ENCODE measurements around the gene UCP3. TPM values are rescaled to one million over a fixed set of nuclear protein-coding genes. Genes with fewer than 3 reads are reported as not detected.

UCP3 gene
- total and polyA plus RNA-seq, 4 donors: 1.0 to 2.8 (median 1.8) TPM

- H3K27me3 ChIP-seq (ENCODE audit: control insufficient read depth in 3 of 3, insufficient read depth in 3 of 3, low read length in 2 of 3): no peaks in the 10 kb centered on the region
- DNase-seq (no peak), ATAC-seq (ENCODE audit: insufficient read depth, low FRiP score) (no peak)
- peaks cover 0 to 3% (median 0%) of the 10 kb centered on the region in 5 donors for H3K4me1 ChIP-seq (ENCODE audit: control insufficient read depth in 5 of 5, insufficient read depth in 5 of 5, low read length in 5 of 5)
- H3K4me3 ChIP-seq: no peak overlapping the region
- 78 to 83% methylated on average over 8 of the region's 8 CpGs for WGBS, 2 donors
- no peak for TF ChIP-seq CTCF (IDR thresholded peaks at IDR 0.05; ENCODE audit: control extremely low read depth, extremely low read depth)
- H3K36me3 ChIP-seq (ENCODE audit: control insufficient read depth in 4 of 4, insufficient read depth in 4 of 4, low read length in 4 of 4): no peaks in the 10 kb centered on the region
- H3K9me3 ChIP-seq (ENCODE audit: control insufficient read depth in 4 of 4, insufficient read depth in 3 of 4, low read length in 3 of 4): no peaks in the 10 kb centered on the region
- no peak overlapping the region for H3K27ac ChIP-seq (ENCODE audit: low read depth in 1 of 2, low read length in 1 of 2)
- H3K9ac ChIP-seq (ENCODE audit: insufficient read depth in 1 of 2, low read length in 2 of 2): no peak overlapping the region
Measured at GRCh38 chr11:73963861-73964260, 45.0 kb downstream of the UCP3 start.

- Histone ChIP-seq H3K27me3 (ENCODE audit: control insufficient read depth in 3 of 3, insufficient read depth in 3 of 3, low read length in 2 of 3) (peaks cover 0 to 4% (median 3%) of the 10 kb centered on the region in 3 donors), H3K4me3 (no peak overlapping the region), H3K9me3 (ENCODE audit: control insufficient read depth in 4 of 4, insufficient read depth in 3 of 4, low read length in 3 of 4) (no peaks in the 10 kb centered on the region), H3K27ac (ENCODE audit: low read depth in 1 of 2, low read length in 1 of 2) (no peak overlapping the region), H3K4me1 (ENCODE audit: control insufficient read depth in 5 of 5, insufficient read depth in 5 of 5, low read length in 5 of 5) (peaks cover 0 to 3% (median 0%) of the 10 kb centered on the region in 5 donors), H3K9ac (ENCODE audit: insufficient read depth in 1 of 2, low read length in 2 of 2) (no peak overlapping the region), H3K36me3 (ENCODE audit: control insufficient read depth in 4 of 4, insufficient read depth in 4 of 4, low read length in 4 of 4) (no peaks in the 10 kb centered on the region)
- DNase-seq: no peak
- ATAC-seq (ENCODE audit: insufficient read depth, low FRiP score): no peak
- TF ChIP-seq CTCF (IDR thresholded peaks at IDR 0.05; ENCODE audit: control extremely low read depth, extremely low read depth): no peak
- 87 to 94% methylated on average over 7 of the region's 7 CpGs for WGBS, 2 donors
Measured at GRCh38 chr11:73962101-73962705, 46.7 kb downstream of the UCP3 start.

GRCh38 chr11:73961321-73961720 lies 47.6 kb downstream of the UCP3 start:
- Histone ChIP-seq H3K9ac (ENCODE audit: insufficient read depth in 1 of 2, low read length in 2 of 2) (no peak overlapping the region), H3K4me1 (ENCODE audit: control insufficient read depth in 5 of 5, insufficient read depth in 5 of 5, low read length in 5 of 5) (peaks cover 0 to 3% (median 0%) of the 10 kb centered on the region in 5 donors), H3K27me3 (ENCODE audit: control insufficient read depth in 3 of 3, insufficient read depth in 3 of 3, low read length in 2 of 3) (peaks cover 0 to 9% (median 3%) of the 10 kb centered on the region in 3 donors), H3K9me3 (ENCODE audit: control insufficient read depth in 4 of 4, insufficient read depth in 3 of 4, low read length in 3 of 4) (no peaks in the 10 kb centered on the region), H3K27ac (ENCODE audit: low read depth in 1 of 2, low read length in 1 of 2) (no peak overlapping the region), H3K36me3 (ENCODE audit: control insufficient read depth in 4 of 4, insufficient read depth in 4 of 4, low read length in 4 of 4) (no peaks in the 10 kb centered on the region), H3K4me3 (no peak overlapping the region)
- no peak for TF ChIP-seq CTCF (IDR thresholded peaks at IDR 0.05; ENCODE audit: control extremely low read depth, extremely low read depth)
- 66 to 74% methylated on average over 4 of the region's 4 CpGs for WGBS, 2 donors
- ATAC-seq (ENCODE audit: insufficient read depth, low FRiP score) (no peak), DNase-seq (no peak)
